ENCODE data around the gene LRFN5. TPM values are rescaled to one million over a fixed set of nuclear protein-coding genes. Genes with fewer than 3 reads are reported as not detected.

Gene LRFN5
- total RNA-seq, 1 experiment from 2014 or later = not detected

DNA sequence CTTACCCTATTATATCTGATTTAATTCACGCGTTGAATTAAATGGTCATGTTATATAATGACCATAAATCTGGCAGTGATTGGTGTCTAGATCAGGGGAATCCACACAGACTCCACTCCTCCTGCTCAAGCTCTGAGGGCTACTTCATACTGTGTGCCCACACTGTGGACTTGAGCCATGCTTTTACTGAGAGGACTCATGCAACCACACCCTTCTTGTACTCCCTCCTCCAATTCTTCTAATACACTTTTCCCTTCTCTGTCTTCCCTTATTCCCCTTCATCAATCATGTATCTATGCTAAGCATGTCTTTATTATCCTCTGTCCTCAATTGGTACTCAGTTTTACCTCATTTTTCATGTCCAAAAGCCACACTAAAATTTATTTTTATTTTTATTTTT, 37.7 kb upstream of the LRFN5 start:
- H3K4me3 ChIP-seq (replicated peaks in 1 of 2; ENCODE audit: low read depth in 1 of 2, low read length in 2 of 2) = no peak overlapping the region
- no peaks in the 10 kb centered on the region for H3K4me1 ChIP-seq (ENCODE audit: control insufficient read depth in 1 of 2, insufficient read depth in 2 of 2, low read length in 2 of 2)
- H3K9me2 ChIP-seq (ENCODE audit: insufficient read depth) = no peaks in the 10 kb centered on the region
- no peak overlapping the region for H3K27ac ChIP-seq (ENCODE audit: low read depth, low read length)
- ATAC-seq = no peak
- H3K79me2 ChIP-seq (ENCODE audit: insufficient read depth, low read length) = no peaks in the 10 kb centered on the region
- H4K20me1 ChIP-seq (ENCODE audit: insufficient read depth) = no peaks in the 10 kb centered on the region
- ChIA-PET RAD21 (ENCODE audit: low non-redundant PET in 1 of 2, low total read pairs in 2 of 2, uncharacterized antibody in 2 of 2, unreplicated experiment in 2 of 2) (no interaction called here), CTCF (no interaction called here), POLR2A (no interaction called here)
- no peak for DNase-seq (ENCODE audit: low read depth, low spot score)
- no peaks in the 10 kb centered on the region for H3K36me3 ChIP-seq (ENCODE audit: control insufficient read depth in 1 of 2, insufficient read depth in 2 of 2, low read length in 2 of 2)
- no peaks in the 10 kb centered on the region; a peak in 2 of 4 replicates for H3K9me3 ChIP-seq (ENCODE audit: control insufficient read depth in 1 of 2, insufficient read depth in 1 of 2, low read depth in 1 of 2, low read length in 2 of 2)
- BruUV-seq (replicated peaks) = no TSS peak
- no peak overlapping the region for H3K9ac ChIP-seq (ENCODE audit: low read length)
- H2AFZ ChIP-seq (ENCODE audit: low read depth, low read length, poor library complexity, severe bottlenecking) = no peak overlapping the region
- H3K27me3 ChIP-seq (ENCODE audit: insufficient read depth, low read length) = no peaks in the 10 kb centered on the region
- intact Hi-C loops (cut with micrococcal nuclease) = no loop called here
- H3K4me2 ChIP-seq (ENCODE audit: low read length) = no peak overlapping the region
- no peak for TF ChIP-seq POLR2A (IDR thresholded peaks at IDR 0.05; ENCODE audit: borderline replicate concordance, extremely low read depth, insufficient read depth, insufficient read length)
- no peak for TF ChIP-seq EZH2phosphoT487 (IDR thresholded peaks at IDR 0.05; ENCODE audit: borderline replicate concordance)
- TF ChIP-seq TCF7L2 (IDR thresholded peaks at IDR 0.05; ENCODE audit: borderline replicate concordance, extremely low read depth, insufficient read depth, insufficient read length) = no peak
- no peak for TF ChIP-seq ZNF274 (IDR thresholded peaks at IDR 0.05; ENCODE audit: low read depth, low read length)
- no peak for TF ChIP-seq CTCF (IDR thresholded peaks at IDR 0.05 in 2 of 3, conservative IDR thresholded peaks at IDR 0.05 in 1 of 3; ENCODE audit: borderline replicate concordance in 1 of 3, insufficient read depth in 1 of 3, low read depth in 2 of 3, low read length in 2 of 3)
- no peak for TF ChIP-seq SP1 (IDR thresholded peaks at IDR 0.05; ENCODE audit: low read depth)
- no peak for TF ChIP-seq RAD21 (IDR thresholded peaks at IDR 0.05; ENCODE audit: low read depth)
- TF ChIP-seq CBX3 (IDR thresholded peaks at IDR 0.05; ENCODE audit: low read depth) = no peak
- no peak for TF ChIP-seq MAX (IDR thresholded peaks at IDR 0.05)
- no peak for TF ChIP-seq EZH2 (IDR thresholded peaks at IDR 0.05)
- TF ChIP-seq SRF (IDR thresholded peaks at IDR 0.05; ENCODE audit: low read depth) = no peak
- TF ChIP-seq, protein P1, sequence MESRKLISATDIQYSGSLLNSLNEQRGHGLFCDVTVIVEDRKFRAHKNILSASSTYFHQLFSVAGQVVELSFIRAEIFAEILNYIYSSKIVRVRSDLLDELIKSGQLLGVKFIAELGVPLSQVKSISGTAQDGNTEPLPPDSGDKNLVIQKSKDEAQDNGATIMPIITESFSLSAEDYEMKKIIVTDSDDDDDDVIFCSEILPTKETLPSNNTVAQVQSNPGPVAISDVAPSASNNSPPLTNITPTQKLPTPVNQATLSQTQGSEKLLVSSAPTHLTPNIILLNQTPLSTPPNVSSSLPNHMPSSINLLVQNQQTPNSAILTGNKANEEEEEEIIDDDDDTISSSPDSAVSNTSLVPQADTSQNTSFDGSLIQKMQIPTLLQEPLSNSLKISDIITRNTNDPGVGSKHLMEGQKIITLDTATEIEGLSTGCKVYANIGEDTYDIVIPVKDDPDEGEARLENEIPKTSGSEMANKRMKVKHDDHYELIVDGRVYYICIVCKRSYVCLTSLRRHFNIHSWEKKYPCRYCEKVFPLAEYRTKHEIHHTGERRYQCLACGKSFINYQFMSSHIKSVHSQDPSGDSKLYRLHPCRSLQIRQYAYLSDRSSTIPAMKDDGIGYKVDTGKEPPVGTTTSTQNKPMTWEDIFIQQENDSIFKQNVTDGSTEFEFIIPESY (IDR thresholded peaks at IDR 0.05; ENCODE audit: extremely low read depth, insufficient replicate concordance, low read length) = no peak
- TF ChIP-seq ELF1 (IDR thresholded peaks at IDR 0.05; ENCODE audit: borderline replicate concordance, low read depth) = no peak
- no peak for TF ChIP-seq FOSL1 (IDR thresholded peaks at IDR 0.05; ENCODE audit: low read depth)
- TF ChIP-seq CEBPB (IDR thresholded peaks at IDR 0.05; ENCODE audit: low read depth) = no peak
- TF ChIP-seq YY1 (IDR thresholded peaks at IDR 0.05; ENCODE audit: extremely low read depth, insufficient replicate concordance, low read depth, low read length) = no peak
- no peak for TF ChIP-seq ATF3 (IDR thresholded peaks at IDR 0.05)

All from HCT116 (cell line).